GM19328 (cell line): ENCODE results near the gene SLC7A5.
"Not testable (repeated sequence)": the region's sequence is repeated elsewhere in the genome, so short reads cannot be mapped to it uniquely, and the experiment has no call there.

ENCODE experiments used
- ATAC-seq: cut with Tn5 transposase; IDR thresholded peaks from one replicate; pipeline ENCODE4 v1.9.1; 2021; ENCODE audit warnings: mild to moderate bottlenecking, moderate library complexity; ENCODE audit not compliant: unreplicated experiment

SLC7A5 gene

GRCh38 chr16:87824016-87824990, 45.0 kb downstream of the SLC7A5 start:
- no peak for ATAC-seq

GRCh38 chr16:87823181-87823929, 46.0 kb downstream of the SLC7A5 start:
- ATAC-seq = no peak

DNA sequence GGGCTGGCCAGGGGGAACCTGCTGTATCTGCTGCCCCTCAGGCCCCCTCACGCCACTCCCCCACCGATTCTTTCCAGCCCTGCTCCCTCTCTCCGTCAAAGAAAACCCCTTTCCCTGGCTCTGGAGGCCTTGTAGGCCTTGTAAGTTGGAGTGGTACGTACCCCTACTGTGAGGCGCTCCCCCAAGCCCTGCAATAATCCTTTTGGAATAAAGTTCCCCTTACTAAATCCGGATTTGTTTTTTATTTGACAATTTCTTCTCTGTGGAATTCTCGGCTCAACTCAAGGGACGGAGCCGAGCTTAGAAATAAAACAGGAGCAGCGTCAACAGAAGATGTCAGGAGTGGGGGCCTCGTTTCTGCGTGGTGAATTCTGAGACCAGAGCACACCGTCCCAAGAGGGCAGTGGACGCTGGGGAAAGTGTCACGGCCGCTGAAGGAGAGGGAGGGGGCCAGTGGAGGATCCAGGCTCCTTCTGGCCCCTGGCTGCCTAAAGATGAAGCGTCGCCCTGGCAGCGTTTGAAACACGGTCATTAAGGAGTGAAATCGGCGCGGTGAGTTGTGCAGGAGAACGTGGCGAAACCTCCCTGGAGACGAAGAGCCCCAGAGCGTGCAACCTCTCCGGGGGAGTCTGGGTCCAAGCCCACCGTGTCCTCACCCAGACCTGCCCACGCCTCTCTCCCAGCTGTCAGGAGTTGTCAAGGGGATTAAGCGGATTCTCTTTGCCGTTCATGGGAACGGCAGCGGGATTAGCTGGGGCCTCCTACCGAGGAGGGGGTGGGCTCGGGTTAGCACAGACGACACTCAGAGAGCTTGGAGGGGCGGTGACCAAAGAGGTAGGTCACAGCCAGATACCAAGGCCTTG, 47.0 kb downstream of the SLC7A5 start:
- ATAC-seq = no peak

- ATAC-seq = no peak
Observed at GRCh38 chr16:87821376-87822107, 47.8 kb downstream of the SLC7A5 start.

- no peak for ATAC-seq
Observed at GRCh38 chr16:87819983-87820382, 49.3 kb downstream of the SLC7A5 start.

DNA sequence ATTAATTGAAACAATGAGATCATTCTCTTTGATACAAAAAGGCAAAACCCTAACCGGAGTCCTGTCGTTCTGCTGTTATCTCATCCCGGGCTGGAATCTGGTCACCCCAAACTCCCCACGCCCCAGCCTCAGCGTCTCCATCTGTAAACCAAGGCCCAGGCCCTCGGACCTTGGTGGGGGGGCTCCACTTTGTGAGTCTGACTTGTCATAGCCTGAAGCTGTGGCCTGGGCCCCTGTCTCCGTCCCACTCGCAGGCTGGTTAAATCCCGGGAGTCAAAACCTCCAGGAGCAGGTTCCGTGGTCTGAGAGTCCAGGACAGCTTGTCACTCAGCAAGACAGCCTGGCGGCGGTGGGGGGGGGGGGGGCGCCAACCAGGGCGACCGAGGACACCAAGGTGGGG, 50.0 kb downstream of the SLC7A5 start:
- ATAC-seq = no peak

DNA sequence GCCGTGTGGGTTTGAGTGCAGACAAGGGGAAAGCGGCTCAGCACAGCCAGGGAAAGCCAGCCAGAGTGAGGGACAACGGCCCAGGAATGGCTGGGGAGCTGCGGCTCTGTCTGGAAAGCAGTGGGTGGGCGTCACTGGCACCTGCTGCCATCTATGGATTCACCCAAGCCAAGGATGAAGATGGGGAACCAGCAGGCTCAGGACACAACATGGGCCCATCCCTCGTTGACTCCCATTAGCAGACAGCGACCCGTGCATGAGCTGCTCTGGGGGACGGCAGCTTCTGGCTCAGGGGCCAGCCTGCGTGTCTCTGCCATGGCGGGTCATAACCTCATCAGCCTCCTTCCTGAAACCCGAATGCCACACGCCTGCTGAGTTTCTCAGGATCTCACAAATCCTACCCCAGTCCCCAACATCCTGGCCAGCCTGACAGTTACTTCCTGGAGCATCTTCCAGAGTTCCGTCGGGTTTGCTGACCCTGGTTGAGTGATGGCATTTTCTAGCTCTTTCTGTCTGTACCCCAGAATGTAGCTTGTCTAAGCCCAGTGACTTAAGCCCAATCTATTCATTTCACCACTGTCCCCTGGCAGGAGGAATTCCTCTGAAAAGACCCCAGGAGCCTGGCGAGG, 50.7 kb downstream of the SLC7A5 start:
- ATAC-seq = no peak

DNA sequence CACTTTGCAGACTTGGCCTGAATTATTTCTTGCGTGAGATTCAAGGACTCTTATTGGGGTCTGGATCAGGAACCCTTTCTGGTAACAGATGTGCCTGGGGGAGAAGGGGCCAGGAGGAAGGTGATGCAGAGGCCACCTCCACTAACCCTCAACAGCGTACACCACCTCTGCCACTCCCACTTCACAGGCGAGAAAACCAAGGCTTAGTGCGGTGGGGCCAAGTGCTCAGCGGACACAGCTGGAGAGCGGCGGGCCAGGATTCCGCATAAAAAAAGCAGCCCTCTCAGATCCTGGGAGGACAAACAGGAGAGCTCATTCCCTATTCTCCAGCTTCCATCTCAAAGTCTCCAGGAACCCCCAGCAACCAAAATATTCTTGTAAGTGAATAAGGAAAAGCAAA, 51.4 kb downstream of the SLC7A5 start:
- no peak for ATAC-seq

DNA sequence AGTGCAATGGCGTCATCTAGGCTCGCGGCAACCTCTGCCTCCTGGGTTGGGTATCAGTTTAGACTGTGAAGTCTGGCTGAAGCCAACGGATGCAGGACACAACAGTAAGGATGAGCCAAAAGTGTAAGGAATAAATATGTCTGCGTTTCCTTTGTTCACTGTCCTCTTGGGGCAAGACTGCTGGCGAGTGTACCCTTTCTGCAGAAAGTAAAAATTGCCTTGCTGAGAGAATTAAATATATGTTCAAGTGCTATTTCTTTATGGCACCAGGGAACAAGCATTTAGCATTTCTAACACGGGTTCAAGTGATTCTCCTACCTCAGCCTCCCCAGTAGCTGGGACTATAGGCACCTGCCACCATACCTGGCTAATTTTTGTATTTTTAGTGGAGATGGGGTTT, 51.9 kb downstream of the SLC7A5 start:
- not testable (repeated sequence) for ATAC-seq

DNA sequence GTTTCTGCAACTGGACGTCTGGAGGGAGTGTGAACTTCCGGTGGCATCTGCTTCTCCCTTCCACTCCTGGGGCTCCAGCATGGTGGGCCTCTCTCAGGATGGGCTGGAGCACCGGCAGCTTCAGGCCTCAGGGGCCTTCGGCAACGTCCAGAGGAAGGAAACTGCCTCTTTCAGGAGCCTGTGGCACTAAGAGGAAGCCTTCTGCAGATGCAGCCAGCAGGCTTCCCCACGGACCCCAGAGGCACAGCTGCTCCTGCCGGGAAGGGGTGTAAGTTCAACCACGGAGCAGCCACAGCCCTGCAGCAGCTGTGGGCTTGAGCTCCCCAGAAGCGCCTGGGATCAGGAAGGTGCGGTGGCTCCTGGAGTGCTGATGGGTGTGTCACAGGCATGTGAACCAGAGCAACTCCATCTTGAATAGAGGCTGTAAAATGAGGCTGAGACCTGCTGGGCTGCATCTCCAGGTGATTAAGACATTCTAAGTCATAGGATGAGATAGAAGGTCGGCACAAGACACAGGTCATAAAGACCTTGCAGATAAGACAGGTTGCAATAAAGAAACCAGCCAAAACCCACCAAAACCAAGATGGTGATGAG, 52.7 kb downstream of the SLC7A5 start:
- ATAC-seq = no peak

- no peak for ATAC-seq
Observed at GRCh38 chr16:87815567-87815966, 53.7 kb downstream of the SLC7A5 start.

DNA sequence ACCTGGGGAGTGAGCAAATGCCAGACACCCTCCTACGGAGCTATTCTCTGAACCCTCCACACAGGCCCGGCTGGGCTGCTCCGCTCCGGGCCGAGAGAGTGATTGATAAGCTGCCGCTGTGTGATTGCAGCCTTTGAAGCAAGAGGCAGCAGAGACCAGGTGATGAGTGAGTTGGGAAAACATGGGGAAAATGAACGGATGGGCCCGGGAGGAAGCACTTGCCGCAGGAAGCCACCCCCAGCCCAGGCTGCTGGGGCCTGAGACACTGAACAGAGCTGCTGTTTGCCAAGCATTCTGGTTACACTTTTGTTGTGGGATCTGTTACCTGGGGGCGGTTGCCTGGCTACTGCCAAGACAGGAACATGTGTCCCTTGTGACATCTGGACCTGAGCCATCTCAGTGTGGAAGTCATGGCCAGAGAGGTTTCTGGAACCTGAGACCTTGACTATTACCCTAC, 57.1 kb downstream of the SLC7A5 start:
- ATAC-seq = no peak

DNA sequence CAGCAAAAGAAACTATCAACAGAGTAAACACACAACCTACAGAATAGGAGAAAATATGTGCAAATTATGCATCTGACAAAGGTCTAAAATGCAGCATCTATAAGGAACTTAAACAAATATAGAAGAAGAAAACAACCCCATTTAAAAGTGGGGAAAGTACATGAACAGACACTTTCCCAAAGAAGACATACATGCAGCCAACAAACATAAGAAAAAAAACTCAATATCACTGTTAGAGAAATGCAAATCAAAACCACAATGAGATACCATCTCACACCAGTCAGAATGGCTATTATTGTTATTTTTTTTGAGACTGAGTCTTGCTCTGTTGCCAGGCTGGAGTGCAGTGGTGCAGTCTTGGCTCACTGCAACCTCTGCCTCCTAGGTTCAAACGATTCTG, 57.9 kb downstream of the SLC7A5 start:
- not testable (repeated sequence) for ATAC-seq

DNA sequence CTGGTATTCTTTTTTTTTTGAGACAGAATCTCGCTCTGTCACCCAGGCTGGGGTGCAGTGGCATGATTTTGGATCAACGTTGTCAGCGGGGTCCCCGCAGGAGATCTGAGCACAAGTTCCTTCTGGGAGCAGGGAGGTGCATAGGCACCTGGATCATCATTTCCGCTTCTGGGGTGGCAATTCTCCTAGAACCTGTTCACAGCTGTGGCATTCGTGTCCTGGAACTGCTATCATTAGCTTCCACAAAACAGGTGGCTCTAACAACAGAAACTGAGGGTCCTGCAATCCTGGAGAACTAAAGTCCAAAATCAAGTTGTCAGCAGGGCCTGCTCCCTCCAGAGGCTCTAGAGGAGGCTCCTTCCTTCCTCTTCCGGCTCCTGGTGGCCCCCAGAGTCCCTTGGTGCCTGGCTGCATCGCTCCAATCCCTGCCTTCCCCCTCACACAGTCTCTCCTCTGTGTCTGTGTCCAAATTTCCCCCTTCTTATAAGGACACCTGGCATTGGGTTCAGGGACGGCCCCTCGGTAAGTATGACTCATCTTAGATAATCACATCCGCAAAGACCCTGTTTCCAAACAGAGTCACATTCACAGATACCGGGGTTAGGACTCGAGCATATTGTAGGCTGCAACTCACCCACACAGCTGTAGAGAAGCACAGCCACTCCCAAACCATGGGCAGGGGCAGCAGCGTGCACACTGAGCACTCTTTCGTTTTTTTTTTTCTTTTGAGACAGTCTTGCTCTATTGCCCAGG, 60.0 kb downstream of the SLC7A5 start:
- ATAC-seq = no peak

GRCh38 chr16:87808108-87808507, 61.2 kb downstream of the SLC7A5 start:
- ATAC-seq = no peak

DNA sequence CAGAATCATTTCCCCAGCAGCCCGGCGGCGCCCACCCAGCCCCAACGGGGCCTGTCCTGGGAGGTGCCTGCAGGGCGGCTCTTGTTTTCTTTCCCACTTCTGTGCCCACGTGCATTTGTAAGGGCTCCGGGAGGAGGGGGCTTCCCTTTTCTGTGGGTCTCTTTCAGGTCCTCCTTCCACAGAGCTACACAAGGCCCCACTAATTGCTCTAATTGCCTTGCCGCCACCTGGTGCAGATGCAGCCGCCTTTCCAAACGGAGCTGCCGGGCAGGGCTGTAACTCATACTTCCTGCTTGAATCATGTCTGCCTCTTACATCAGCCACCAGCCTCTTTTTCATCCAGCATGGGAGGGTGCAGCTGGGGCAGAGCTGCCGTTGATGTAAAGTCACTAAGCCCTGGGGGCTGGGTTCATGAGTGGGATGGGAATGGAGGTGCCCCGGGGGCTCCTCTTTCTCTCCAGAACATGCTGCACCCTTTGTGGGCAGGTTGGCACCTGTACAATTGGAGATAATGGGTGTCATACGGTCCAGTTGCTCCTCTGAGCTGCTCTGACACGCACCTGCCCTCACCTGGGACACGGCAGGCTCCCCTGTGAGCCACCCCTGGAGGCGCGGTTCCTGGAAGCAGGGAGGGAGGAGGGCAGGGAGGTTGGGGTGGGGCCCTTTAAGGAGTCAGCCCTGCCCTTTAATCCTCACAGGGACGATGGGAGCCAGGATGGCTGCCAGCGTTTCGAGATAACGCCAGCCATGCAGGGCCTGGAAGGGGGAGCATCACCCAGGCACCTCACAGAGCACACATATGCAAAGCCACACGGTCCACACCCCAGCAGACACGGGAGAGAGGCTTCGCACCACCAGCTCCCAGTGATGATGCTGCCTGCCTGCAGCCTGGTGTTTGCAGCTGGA, 62.4 kb downstream of the SLC7A5 start:
- no peak for ATAC-seq

- no peak for ATAC-seq
Observed at GRCh38 chr16:87806261-87806640, 63.1 kb downstream of the SLC7A5 start.

DNA sequence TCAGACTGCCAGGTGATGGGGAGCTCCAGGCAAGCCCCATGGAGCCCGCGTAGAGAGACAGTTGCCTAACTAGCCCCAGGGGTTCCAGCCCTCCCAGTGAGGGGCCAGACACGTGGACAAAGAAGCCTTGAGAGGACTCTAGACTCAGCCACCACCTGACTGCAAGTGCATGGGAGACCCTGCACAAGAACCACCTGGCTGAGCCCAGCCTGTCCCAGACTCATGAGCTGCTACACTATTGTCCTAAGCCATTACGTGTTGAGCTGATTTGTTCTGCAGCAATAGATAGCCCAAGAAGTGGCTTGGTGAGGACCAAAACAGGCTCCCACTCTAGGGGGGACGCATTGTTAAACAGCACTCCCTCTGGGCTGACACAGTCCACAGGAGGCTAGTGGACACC, 65.9 kb downstream of the SLC7A5 start:
- ATAC-seq = no peak
